NCI-H2081 treated with DMSO at 0.1 percent for 48 hours (cell line): ENCODE data around the gene FOXO6.

ENCODE experiments used
- DNase-seq: peaks from one replicate; lab custom pipeline; 2025; lab: John Stamatoyannopoulos, UW

The FOXO6 gene

GRCh38 chr1:41404308-41404761, 43.1 kb downstream of the FOXO6 start:
- no peak for DNase-seq

GRCh38 chr1:41407664-41408252, 46.5 kb downstream of the FOXO6 start:
- no peak for DNase-seq

GRCh38 chr1:41408691-41409090, 47.5 kb downstream of the FOXO6 start:
- DNase-seq = no peak

- DNase-seq = no peak
Measured at GRCh38 chr1:41409825-41410224, 48.6 kb downstream of the FOXO6 start.

- DNase-seq = no peak
Measured at GRCh38 chr1:41410462-41410861, 49.2 kb downstream of the FOXO6 start.

GRCh38 chr1:41411229-41411628, 50.0 kb downstream of the FOXO6 start:
- DNase-seq = no peak

- no peak for DNase-seq
Measured at GRCh38 chr1:41412748-41413147, 51.5 kb downstream of the FOXO6 start.

- DNase-seq = no peak
Measured at GRCh38 chr1:41413748-41414281, 52.6 kb downstream of the FOXO6 start.

- no peak for DNase-seq
Measured at GRCh38 chr1:41414296-41414695, 53.1 kb downstream of the FOXO6 start.

- no peak for DNase-seq
Measured at GRCh38 chr1:41414716-41415306, 53.6 kb downstream of the FOXO6 start.

GRCh38 chr1:41416081-41416480, 54.8 kb downstream of the FOXO6 start:
- no peak for DNase-seq

- no peak for DNase-seq
Measured at GRCh38 chr1:41416552-41417334, 55.5 kb downstream of the FOXO6 start.

GRCh38 chr1:41417335-41417682, 56.1 kb downstream of the FOXO6 start:
- DNase-seq = no peak

- DNase-seq = no peak
Measured at GRCh38 chr1:41417746-41418145, 56.5 kb downstream of the FOXO6 start.

GRCh38 chr1:41418857-41419583, 57.8 kb downstream of the FOXO6 start:
- DNase-seq = no peak

GRCh38 chr1:41419584-41420295, 58.5 kb downstream of the FOXO6 start:
- no peak for DNase-seq

- no peak for DNase-seq
Measured at GRCh38 chr1:41420351-41420750, 59.1 kb downstream of the FOXO6 start.

GRCh38 chr1:41420860-41421259, 59.6 kb downstream of the FOXO6 start:
- DNase-seq = no peak

- DNase-seq = no peak
Measured at GRCh38 chr1:41422306-41422705, 61.1 kb downstream of the FOXO6 start.

- DNase-seq = no peak
Measured at GRCh38 chr1:41423511-41424191, 62.4 kb downstream of the FOXO6 start.

- DNase-seq = no peak
Measured at GRCh38 chr1:41424581-41425118, 63.4 kb downstream of the FOXO6 start.
